Stimulated activated CD4-positive, alpha-beta T cell treated with anti-CD3 and anti-CD28 coated beads, Interleukin-1b, Interleukin-23, amount 100 ng/mL, for 4 hours (primary cell): ENCODE measurements around the gene KNTC1.
"Not testable (repeated sequence)": the region's sequence is repeated elsewhere in the genome, so short reads cannot be mapped to it uniquely, and the experiment has no call there.

Source experiments
- DNase-seq, 2 donors: peaks; one replicate each; pipeline ENCODE4 v3.0.0-alpha.2; 2020; ENCODE audit warnings: low read depth in 2 of 2

KNTC1 gene

GRCh38 chr12:122505419-122506051 is 21.5 kb upstream of the KNTC1 start:
- DNase-seq, result no peak

GRCh38 chr12:122506393-122506938 is 20.6 kb upstream of the KNTC1 start:
- no peak for DNase-seq

- DNase-seq, result no peak
These were observed 18.9 kb upstream of the KNTC1 start for GRCh38 chr12:122508163-122508562.

GRCh38 chr12:122513028-122513427 is 14.0 kb upstream of the KNTC1 start:
- DNase-seq, result not testable (repeated sequence)

- DNase-seq, result no peak
These were observed 13.4 kb upstream of the KNTC1 start for GRCh38 chr12:122513660-122514059.

- no peak for DNase-seq
These were observed 11.8 kb upstream of the KNTC1 start for GRCh38 chr12:122515275-122515674.

- no peak for DNase-seq
These were observed 10.3 kb upstream of the KNTC1 start for GRCh38 chr12:122516544-122517361.

- DNase-seq, result no peak
These were observed 9.2 kb upstream of the KNTC1 start for GRCh38 chr12:122517877-122518276.

- DNase-seq, result no peak
These were observed 8.1 kb upstream of the KNTC1 start for GRCh38 chr12:122518908-122519307.

GRCh38 chr12:122519418-122519817 is 7.6 kb upstream of the KNTC1 start:
- no peak for DNase-seq

GRCh38 chr12:122520676-122521075 is 6.4 kb upstream of the KNTC1 start:
- DNase-seq, result no peak

- DNase-seq, result no peak
These were observed 3.8 kb upstream of the KNTC1 start for GRCh38 chr12:122523280-122523679.

- DNase-seq, result no peak
These were observed 3.0 kb upstream of the KNTC1 start for GRCh38 chr12:122523846-122524718.

- peak in 1 of 2 donors; percentile 9 for DNase-seq
These were observed 462 bp downstream of the KNTC1 start for GRCh38 chr12:122527478-122527944.

- DNase-seq, result no peak
These were observed 1.5 kb downstream of the KNTC1 start for GRCh38 chr12:122528582-122528981.

- DNase-seq, result no peak
These were observed 1.9 kb downstream of the KNTC1 start for GRCh38 chr12:122528992-122529391.

GRCh38 chr12:122533856-122534255 is 6.8 kb downstream of the KNTC1 start:
- no peak for DNase-seq

GRCh38 chr12:122537021-122537420 is 10.0 kb downstream of the KNTC1 start:
- DNase-seq, result no peak

GRCh38 chr12:122538496-122538895 is 11.4 kb downstream of the KNTC1 start:
- no peak for DNase-seq

- DNase-seq, result no peak
These were observed 17.5 kb downstream of the KNTC1 start for GRCh38 chr12:122544537-122544936.

GRCh38 chr12:122545855-122546254 is 18.8 kb downstream of the KNTC1 start:
- no peak for DNase-seq

- DNase-seq, result no peak
These were observed 20.3 kb downstream of the KNTC1 start for GRCh38 chr12:122547330-122547729.
